ENCODE measurements around the gene PPM1E.

PPM1E gene

GRCh38 chr17:58813712-58814111 is 58.1 kb downstream of the PPM1E start:
- Histone ChIP-seq H3K4me3 (no peak overlapping the region), H3K36me3 (ENCODE audit: insufficient read depth, low read length) (no peaks in the 10 kb centered on the region), H3K9ac (ENCODE audit: insufficient read length) (no peak overlapping the region), H3K27ac (no peak overlapping the region), H3K9me3 (ENCODE audit: low read depth, low read length) (no peaks in the 10 kb centered on the region)
- TF ChIP-seq POLR2AphosphoS5 (IDR thresholded peaks at IDR 0.05; ENCODE audit: borderline replicate concordance, low read depth, low read length) = no peak
- no peak for DNase-seq (ENCODE audit: low read depth, low spot score)

- no peak for TF ChIP-seq EZH2 (IDR thresholded peaks at IDR 0.05)
- TF ChIP-seq POLR2AphosphoS5 (IDR thresholded peaks at IDR 0.05; ENCODE audit: borderline replicate concordance, low read depth, low read length) = no peak
- no peak for TF ChIP-seq FOXP2 (optimal IDR thresholded peaks at IDR 0.05; ENCODE audit: control extremely low read depth, extremely low read length, insufficient read depth)
- Histone ChIP-seq H3K9me3 (ENCODE audit: low read depth, low read length) (no peaks in the 10 kb centered on the region), H3K27ac (no peak overlapping the region), H3K36me3 (ENCODE audit: insufficient read depth, low read length) (no peaks in the 10 kb centered on the region), H3K9ac (ENCODE audit: insufficient read length) (no peak overlapping the region), H3K4me3 (no peak overlapping the region)
- no peak for DNase-seq (ENCODE audit: low read depth, low spot score)
Measured at GRCh38 chr17:58818654-58819053, 63.0 kb downstream of the PPM1E start.

GRCh38 chr17:58822148-58823050 is 66.7 kb downstream of the PPM1E start:
- no peak overlapping the region for H3K27ac ChIP-seq
- no peak overlapping the region for H3K4me3 ChIP-seq
- no peak for TF ChIP-seq POLR2AphosphoS5 (IDR thresholded peaks at IDR 0.05; ENCODE audit: borderline replicate concordance, low read depth, low read length)
- TF ChIP-seq EZH2 (IDR thresholded peaks at IDR 0.05) = no peak
- no peak for TF ChIP-seq FOXP2 (optimal IDR thresholded peaks at IDR 0.05; ENCODE audit: control extremely low read depth, extremely low read length, insufficient read depth)
- H3K9ac ChIP-seq (ENCODE audit: insufficient read length) = no peak overlapping the region
- H3K36me3 ChIP-seq (ENCODE audit: insufficient read depth, low read length) = no peaks in the 10 kb centered on the region
- no peak for DNase-seq (ENCODE audit: low read depth, low spot score)
- no peaks in the 10 kb centered on the region for H3K9me3 ChIP-seq (ENCODE audit: low read depth, low read length)

GRCh38 chr17:58823051-58823525 is 67.4 kb downstream of the PPM1E start:
- no peak overlapping the region for H3K9ac ChIP-seq (ENCODE audit: insufficient read length)
- H3K27ac ChIP-seq = no peak overlapping the region
- no peak for DNase-seq (ENCODE audit: low read depth, low spot score)
- TF ChIP-seq FOXP2 (optimal IDR thresholded peaks at IDR 0.05; ENCODE audit: control extremely low read depth, extremely low read length, insufficient read depth) (no peak), EZH2 (IDR thresholded peaks at IDR 0.05) (no peak), POLR2AphosphoS5 (IDR thresholded peaks at IDR 0.05; ENCODE audit: borderline replicate concordance, low read depth, low read length) (no peak)
- H3K4me3 ChIP-seq = no peak overlapping the region
- H3K9me3 ChIP-seq (ENCODE audit: low read depth, low read length) = no peaks in the 10 kb centered on the region
- no peaks in the 10 kb centered on the region for H3K36me3 ChIP-seq (ENCODE audit: insufficient read depth, low read length)

- no peaks in the 10 kb centered on the region for H3K9me3 ChIP-seq (ENCODE audit: low read depth, low read length)
- no peak for TF ChIP-seq POLR2AphosphoS5 (IDR thresholded peaks at IDR 0.05; ENCODE audit: borderline replicate concordance, low read depth, low read length)
- TF ChIP-seq EZH2 (IDR thresholded peaks at IDR 0.05) = no peak
- TF ChIP-seq FOXP2 (optimal IDR thresholded peaks at IDR 0.05; ENCODE audit: control extremely low read depth, extremely low read length, insufficient read depth) = no peak
- H3K9ac ChIP-seq (ENCODE audit: insufficient read length) = no peak overlapping the region
- H3K4me3 ChIP-seq = no peak overlapping the region
- H3K27ac ChIP-seq = no peak overlapping the region
- H3K36me3 ChIP-seq (ENCODE audit: insufficient read depth, low read length) = no peaks in the 10 kb centered on the region
- no peak for DNase-seq (ENCODE audit: low read depth, low spot score)
Measured at GRCh38 chr17:58829172-58829637, 73.6 kb downstream of the PPM1E start.

- no peak for DNase-seq (ENCODE audit: low read depth, low spot score)
- no peaks in the 10 kb centered on the region for H3K9me3 ChIP-seq (ENCODE audit: low read depth, low read length)
- H3K4me3 ChIP-seq = no peak overlapping the region
- no peak overlapping the region for H3K27ac ChIP-seq
- no peak for TF ChIP-seq EZH2 (IDR thresholded peaks at IDR 0.05)
- TF ChIP-seq POLR2AphosphoS5 (IDR thresholded peaks at IDR 0.05; ENCODE audit: borderline replicate concordance, low read depth, low read length) = no peak
- TF ChIP-seq FOXP2 (optimal IDR thresholded peaks at IDR 0.05; ENCODE audit: control extremely low read depth, extremely low read length, insufficient read depth) = no peak
- H3K9ac ChIP-seq (ENCODE audit: insufficient read length) = no peak overlapping the region
- no peaks in the 10 kb centered on the region for H3K36me3 ChIP-seq (ENCODE audit: insufficient read depth, low read length)
Measured at GRCh38 chr17:58831780-58832179, 76.1 kb downstream of the PPM1E start.

- TF ChIP-seq EZH2 (IDR thresholded peaks at IDR 0.05) (no peak), POLR2AphosphoS5 (IDR thresholded peaks at IDR 0.05; ENCODE audit: borderline replicate concordance, low read depth, low read length) (no peak), FOXP2 (optimal IDR thresholded peaks at IDR 0.05; ENCODE audit: control extremely low read depth, extremely low read length, insufficient read depth) (no peak)
- DNase-seq (ENCODE audit: low read depth, low spot score) = no peak
- H3K27ac ChIP-seq = no peak overlapping the region
- no peaks in the 10 kb centered on the region for H3K9me3 ChIP-seq (ENCODE audit: low read depth, low read length)
- H3K4me3 ChIP-seq = no peak overlapping the region
- H3K36me3 ChIP-seq (ENCODE audit: insufficient read depth, low read length) = no peaks in the 10 kb centered on the region
- no peak overlapping the region for H3K9ac ChIP-seq (ENCODE audit: insufficient read length)
Measured at GRCh38 chr17:58832514-58832913, 76.9 kb downstream of the PPM1E start.

GRCh38 chr17:58837699-58838098 is 82.0 kb downstream of the PPM1E start:
- no peak overlapping the region for H3K4me3 ChIP-seq
- no peaks in the 10 kb centered on the region for H3K9me3 ChIP-seq (ENCODE audit: low read depth, low read length)
- H3K27ac ChIP-seq = no peak overlapping the region
- H3K9ac ChIP-seq (ENCODE audit: insufficient read length) = no peak overlapping the region
- DNase-seq (ENCODE audit: low read depth, low spot score) = no peak
- H3K36me3 ChIP-seq (ENCODE audit: insufficient read depth, low read length) = no peaks in the 10 kb centered on the region
- TF ChIP-seq POLR2AphosphoS5 (IDR thresholded peaks at IDR 0.05; ENCODE audit: borderline replicate concordance, low read depth, low read length) (no peak), EZH2 (IDR thresholded peaks at IDR 0.05) (no peak), FOXP2 (optimal IDR thresholded peaks at IDR 0.05; ENCODE audit: control extremely low read depth, extremely low read length, insufficient read depth) (no peak)
